ENCODE data around the gene NLRC5. TPM values are rescaled to one million over a fixed set of nuclear protein-coding genes. Genes with fewer than 3 reads are reported as not detected.

Gene NLRC5
- total RNA-seq, 4 donors from 2014 or later = 20.6 to 189 (median 43.2) TPM

DNA sequence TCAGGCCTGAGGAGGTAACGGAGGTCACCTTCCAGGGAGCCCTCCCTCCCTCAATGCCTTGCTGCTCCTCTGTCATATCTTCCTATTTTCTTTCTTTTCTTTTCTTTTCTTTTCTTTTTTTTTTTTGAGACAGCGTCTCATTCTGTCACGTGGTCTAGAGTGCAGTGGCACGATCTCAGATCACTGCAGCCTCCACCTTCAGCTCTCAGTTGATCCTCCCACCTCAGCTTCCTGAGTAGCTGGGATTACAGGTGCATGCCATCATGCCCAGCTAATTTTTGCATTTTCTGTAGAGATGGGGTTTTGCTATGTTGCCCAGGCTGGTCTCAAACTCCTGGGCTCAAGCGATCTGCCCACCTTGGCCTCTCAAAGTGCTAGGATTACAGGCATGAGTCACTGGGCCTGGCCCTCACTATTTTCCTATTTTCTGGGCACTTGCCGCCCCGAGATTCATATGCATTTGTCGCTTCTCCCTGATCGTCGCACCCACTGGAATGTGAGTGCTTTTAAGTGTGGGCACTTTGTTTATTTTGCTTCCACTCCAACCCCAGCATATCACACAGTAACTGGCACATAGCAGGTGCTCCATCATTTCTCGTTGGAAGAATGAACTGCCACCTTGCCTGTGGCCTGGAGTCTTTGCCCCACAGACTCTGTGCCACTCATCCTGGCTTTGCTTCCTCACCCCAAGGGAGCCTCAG, 134.8 kb downstream of the NLRC5 start:
- DNase-seq (ENCODE audit: low spot score) (no peak), ATAC-seq (ENCODE audit: low FRiP score) (no peak)
- TF ChIP-seq, protein P1, sequence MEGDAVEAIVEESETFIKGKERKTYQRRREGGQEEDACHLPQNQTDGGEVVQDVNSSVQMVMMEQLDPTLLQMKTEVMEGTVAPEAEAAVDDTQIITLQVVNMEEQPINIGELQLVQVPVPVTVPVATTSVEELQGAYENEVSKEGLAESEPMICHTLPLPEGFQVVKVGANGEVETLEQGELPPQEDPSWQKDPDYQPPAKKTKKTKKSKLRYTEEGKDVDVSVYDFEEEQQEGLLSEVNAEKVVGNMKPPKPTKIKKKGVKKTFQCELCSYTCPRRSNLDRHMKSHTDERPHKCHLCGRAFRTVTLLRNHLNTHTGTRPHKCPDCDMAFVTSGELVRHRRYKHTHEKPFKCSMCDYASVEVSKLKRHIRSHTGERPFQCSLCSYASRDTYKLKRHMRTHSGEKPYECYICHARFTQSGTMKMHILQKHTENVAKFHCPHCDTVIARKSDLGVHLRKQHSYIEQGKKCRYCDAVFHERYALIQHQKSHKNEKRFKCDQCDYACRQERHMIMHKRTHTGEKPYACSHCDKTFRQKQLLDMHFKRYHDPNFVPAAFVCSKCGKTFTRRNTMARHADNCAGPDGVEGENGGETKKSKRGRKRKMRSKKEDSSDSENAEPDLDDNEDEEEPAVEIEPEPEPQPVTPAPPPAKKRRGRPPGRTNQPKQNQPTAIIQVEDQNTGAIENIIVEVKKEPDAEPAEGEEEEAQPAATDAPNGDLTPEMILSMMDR (IDR thresholded peaks at IDR 0.05) = no peak

DNA sequence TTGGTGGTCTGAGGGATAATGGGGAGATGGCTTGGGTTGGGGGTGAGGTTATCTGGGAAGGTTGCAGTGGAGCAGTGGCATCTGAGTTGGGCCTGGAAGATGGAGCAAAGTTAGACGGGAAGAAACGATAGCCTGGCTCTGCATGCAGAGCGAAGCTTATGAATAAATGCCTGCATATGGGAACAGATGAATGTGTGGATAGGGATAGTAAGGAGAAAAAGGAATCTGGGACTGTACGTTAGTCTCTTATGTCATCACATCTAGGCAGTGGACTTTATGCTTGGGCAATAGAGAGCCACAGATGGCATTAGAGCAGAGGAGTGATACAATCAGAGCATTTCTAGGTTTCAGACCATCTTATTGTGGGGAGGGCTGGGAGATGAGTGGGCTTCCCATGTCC, 136.0 kb downstream of the NLRC5 start:
- ATAC-seq (ENCODE audit: low FRiP score) (no peak), DNase-seq (ENCODE audit: low spot score) (no peak)
- TF ChIP-seq, protein P1 (IDR thresholded peaks at IDR 0.05) = no peak

DNA sequence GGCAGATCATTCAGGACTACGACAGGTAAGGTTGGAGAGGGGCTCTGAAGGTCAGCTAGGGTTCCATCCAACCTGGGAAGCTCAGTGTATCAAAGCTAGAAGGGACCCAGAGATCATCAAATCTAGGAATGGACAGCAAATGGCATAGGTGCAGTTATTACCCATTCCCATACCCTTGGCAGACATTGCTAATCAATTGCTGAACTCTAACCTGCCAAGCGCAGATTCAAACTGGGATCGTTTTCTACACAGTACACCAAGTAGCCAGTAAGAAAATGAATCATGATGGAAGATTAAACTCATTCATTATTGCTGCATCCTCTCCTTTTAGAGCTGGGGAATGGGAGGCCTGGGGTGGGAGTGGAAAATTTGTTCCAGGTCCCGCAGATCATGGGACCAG, 136.6 kb downstream of the NLRC5 start:
- no peak for DNase-seq (ENCODE audit: low spot score)
- TF ChIP-seq, protein P1 (IDR thresholded peaks at IDR 0.05) = no peak
- ATAC-seq (ENCODE audit: low FRiP score) = no peak

DNA sequence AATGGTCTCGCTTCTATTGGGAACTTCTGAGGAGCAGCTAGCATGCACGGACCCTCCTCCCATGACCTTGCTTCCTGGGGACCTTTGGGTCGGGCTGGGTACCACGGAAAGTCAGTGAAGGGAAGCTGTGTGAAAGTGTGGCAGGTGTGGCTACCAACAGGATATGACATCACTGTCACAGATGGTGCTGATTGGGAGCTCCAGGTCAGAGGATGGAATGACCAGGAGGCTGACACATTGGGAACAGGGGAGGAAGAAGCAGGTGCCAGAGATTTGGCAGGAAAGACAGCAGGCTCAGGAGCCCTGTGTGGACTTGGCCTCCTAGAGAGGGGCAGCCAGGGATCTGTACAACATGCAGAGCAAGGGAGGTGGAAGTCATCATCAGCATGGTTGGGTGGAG, 137.1 kb downstream of the NLRC5 start:
- ATAC-seq (ENCODE audit: low FRiP score) (no peak), DNase-seq (ENCODE audit: low spot score) (no peak)
- TF ChIP-seq, protein P1 (IDR thresholded peaks at IDR 0.05) = no peak

DNA sequence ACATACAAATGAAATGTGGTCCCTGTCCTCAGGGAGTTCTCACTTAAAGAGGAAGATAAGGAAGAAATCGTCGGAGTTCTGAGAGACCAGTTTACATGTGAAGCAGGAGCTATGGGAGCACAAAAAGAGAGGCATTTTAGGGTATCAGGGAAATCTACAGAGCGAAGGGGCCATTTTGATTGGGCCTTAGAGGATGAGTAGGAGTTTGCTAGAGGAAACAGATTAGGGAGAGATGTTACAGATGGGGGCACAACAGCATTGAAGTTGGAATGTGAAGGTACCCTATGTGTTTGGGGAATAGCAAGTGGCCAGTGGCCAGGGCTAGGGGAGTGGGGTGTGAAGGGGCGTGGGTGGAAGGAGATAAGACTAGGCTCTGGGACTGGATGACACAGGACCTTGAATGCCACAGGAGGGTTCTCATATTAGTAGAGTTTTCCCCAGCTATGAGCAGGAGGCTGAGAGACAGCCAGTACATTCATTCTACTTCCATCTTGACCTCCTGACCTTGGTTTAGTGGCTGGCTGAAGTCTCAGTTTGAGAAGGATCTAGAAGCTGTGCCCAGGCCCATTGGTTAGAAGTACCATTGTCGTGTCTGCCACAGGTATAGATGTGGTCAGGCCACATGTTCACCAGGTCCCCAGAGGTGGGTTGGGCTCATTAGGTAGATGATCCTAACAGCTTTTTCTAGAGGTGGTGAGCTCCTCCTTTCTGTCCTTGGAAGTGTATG, 137.8 kb downstream of the NLRC5 start:
- TF ChIP-seq, protein P1 (IDR thresholded peaks at IDR 0.05) = no peak
- DNase-seq (ENCODE audit: low spot score) (no peak), ATAC-seq (ENCODE audit: low FRiP score) (no peak)

DNA sequence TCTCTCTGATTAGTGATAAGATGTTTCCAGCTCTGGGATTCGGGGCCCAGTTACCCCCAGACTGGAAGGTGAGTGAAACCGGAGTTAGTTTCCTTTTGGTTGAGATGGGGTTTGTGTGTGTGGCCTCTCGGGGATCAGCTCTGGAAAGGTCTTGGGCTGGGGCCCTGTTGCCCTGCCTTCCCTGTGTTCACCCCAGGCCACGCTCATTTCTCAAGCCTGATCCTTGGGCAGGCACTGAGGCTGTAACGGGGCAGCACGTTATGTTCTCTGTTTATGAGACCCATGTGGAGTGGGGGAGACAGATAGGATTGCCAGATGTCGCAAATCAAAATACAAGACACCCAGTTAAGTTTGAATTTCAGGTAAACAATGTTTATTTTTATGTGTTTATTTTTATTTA, 138.5 kb downstream of the NLRC5 start:
- DNase-seq (ENCODE audit: low spot score) (no peak), ATAC-seq (ENCODE audit: low FRiP score) (no peak)
- TF ChIP-seq, protein P1 (IDR thresholded peaks at IDR 0.05) = no peak

Data from omental fat pad (tissue), 4 donors.